HG02623 (cell line): ENCODE results near the gene SAG.

ENCODE experiments used
- ATAC-seq: cut with Tn5 transposase; IDR thresholded peaks from one replicate; pipeline ENCODE4 v1.9.1; 2021; ENCODE audit warnings: moderate library complexity; ENCODE audit not compliant: unreplicated experiment

SAG gene

GRCh38 chr2:233353769-233354499 is 46.3 kb downstream of the SAG start, which contains the start of gene DGKD:
DGKD (plus strand) TSS chr2:233354494; CDS start chr2:233354519, 25 bp downstream.
- ATAC-seq = peak; percentile 44

- ATAC-seq = peak; percentile 17
Observed at GRCh38 chr2:233354500-233354924, 46.9 kb downstream of the SAG start.

- ATAC-seq = peak; percentile 2
Observed at GRCh38 chr2:233354971-233355574, 47.5 kb downstream of the SAG start.

GRCh38 chr2:233355916-233356315 is 48.3 kb downstream of the SAG start:
- ATAC-seq = no peak

DNA sequence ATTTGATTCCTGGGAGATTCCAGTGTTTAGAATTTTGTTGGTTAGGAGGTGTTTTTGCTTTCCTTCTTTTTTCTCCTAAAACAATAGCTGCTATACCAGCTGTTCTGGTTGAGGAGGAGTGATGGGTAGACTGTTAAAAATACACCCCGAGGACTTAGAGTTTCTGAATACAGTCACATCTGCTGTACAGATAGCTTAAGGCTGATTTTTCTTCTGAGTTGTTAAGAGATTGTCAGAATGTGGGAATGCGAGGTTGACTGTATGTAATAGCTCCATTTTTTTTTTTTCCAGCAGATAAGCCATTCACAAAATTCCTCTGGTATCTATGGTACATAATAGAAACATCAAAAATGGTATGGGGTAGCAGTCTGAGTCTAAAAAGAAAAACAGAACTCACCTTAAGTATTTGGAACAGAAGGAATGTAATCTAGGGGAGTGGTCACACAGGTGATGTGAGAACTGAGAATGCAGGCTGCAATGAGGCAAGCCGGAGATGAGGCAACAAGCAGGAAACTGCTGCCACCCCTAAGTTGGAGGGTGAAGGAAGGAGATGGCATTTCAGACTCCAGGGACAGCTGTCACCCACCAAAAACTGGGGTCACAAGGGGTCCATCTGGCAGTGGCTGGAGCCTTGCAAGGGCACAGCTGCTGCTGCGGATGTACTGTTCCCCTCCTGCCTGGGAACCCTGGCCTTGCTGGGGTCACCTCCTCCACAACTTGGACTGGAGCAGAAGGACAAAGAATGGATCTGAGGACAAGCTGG is 49.1 kb downstream of the SAG start:
- no peak for ATAC-seq

DNA sequence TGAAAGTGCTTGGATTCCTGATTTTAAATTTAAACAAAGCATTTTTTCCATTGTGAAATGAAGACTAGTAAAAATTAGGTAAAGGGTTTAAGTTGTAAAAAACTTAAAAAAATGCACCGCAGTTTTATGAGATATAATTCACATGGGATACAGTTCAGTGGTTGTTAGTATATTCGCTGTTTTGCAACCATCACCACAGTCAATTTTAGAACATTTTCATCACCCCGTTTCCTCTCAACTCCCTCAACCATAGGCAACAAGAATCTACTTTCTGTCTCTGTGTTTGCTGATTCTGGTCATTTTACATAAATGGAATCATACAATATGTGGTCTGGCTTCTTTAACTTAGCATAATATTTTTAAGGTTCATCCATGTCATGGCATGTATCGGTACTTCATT is 50.7 kb downstream of the SAG start:
- no peak for ATAC-seq

DNA sequence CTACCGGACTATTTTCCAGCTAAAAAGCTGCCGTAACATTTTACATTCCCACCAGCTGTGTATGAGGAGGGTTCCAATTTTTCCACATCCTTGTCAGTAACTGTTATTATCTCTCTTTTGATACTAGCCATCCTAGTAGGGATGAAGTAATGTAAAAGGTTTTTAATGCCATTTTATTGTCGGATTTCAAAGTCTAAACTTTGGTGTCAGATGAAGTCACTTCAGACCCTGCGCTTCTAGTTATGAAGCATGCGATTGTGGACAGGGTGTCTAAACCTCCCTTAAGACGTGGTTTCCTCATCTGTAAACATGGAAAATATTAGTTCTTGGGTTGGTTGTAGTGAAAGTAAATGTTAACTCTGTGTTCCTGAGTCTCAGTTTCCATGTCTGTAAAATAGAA is 51.3 kb downstream of the SAG start:
- no peak for ATAC-seq

GRCh38 chr2:233359823-233360222 is 52.2 kb downstream of the SAG start:
- no peak for ATAC-seq

- ATAC-seq = no peak
Observed at GRCh38 chr2:233360771-233361176, 53.2 kb downstream of the SAG start.

- ATAC-seq = no peak
Observed at GRCh38 chr2:233361297-233361696, 53.7 kb downstream of the SAG start.

DNA sequence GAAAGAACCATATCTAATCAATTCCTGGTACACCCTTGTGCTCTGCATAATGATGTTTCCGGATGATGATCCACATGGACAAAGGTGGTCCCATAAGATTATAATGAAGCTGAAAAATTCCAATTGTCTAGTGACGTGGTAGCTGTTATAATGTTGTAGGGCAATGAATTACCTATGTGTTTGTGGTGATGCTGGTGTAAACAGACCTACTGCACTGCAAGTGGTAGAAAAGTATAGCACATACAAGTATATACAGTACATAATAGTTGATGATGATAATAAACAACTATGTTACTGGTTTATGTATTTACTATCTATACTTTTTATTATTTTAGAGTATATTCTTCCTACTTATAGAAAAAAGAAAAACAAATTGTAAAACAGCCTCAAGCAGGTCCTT is 55.1 kb downstream of the SAG start:
- ATAC-seq = no peak

DNA sequence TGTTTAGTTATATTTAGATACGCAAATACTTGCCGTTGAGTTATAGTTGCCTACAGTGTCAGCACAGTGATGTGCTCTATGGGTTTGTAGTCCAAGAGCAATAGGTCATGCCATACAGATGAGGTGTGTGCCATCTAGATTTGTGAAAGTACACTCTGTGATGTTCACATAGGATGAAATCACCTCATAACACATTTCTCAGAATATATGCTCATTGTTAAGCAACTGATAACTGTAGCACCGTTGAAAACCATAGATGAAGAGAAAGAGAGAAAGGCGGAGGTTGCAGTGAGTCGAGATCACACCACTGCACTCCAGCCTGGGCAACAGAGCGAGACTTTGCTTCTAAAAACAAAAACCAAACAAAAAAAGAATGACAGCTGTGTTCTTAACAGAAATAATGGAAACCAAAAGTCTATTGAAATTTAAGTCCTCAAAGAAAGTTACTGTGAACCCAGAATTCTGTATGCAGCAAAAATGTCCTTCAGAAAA is 56.2 kb downstream of the SAG start:
- peak; percentile 62 for ATAC-seq

DNA sequence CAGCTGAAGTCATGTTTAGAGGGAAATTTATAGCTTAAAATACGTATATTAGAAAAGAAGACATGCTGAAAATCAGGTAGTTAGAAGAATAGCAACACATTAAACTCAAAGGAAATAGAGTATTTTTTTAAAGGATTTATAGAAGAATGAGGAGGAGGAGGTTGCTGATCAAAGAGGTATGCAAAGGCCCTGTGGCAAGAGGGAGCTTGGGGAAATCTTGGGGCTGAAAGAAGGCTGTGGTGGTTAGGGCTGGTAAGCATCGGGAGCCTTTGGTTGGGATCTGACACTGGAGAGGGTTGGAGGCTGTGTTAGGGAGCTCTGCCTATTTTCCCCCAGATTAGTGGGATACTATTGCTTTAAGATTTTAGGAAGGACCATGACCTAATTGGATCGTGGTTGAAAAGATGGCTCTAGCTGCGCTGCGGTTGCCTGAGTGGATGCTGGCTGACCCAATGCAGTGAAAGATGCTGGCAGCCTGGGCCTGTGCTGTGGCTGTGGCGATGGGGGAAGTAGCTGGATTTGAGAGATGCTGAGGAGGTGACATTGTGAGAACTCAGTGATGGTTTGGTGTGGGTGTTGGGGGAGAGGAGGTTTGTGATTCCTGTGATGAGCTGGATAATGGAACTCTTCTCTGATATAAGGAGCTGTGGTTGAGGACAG is 58.4 kb downstream of the SAG start:
- ATAC-seq = no peak

GRCh38 chr2:233367586-233367985 is 60.0 kb downstream of the SAG start:
- no peak for ATAC-seq

DNA sequence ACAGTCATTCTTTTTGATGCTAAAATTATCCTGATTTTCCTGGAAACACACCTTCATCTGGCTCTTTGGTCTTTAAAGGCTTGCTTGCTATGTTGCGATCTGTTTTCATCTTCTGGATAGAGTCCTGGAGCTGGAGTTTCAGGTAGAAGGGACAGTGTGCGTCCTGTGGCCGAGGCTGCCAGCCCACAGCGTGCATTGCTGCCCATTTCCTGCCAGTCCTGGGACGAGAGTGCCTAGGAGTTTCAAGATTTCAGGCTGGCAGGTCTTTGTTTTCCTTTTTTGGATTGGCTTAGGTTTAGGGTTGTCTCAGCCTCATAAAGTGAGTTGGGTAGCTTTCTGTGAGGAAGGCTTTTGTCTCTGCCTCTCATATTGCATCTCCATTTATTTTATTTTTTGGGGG is 61.1 kb downstream of the SAG start:
- no peak for ATAC-seq

- ATAC-seq = no peak
Observed at GRCh38 chr2:233369462-233369861, 61.8 kb downstream of the SAG start.

DNA sequence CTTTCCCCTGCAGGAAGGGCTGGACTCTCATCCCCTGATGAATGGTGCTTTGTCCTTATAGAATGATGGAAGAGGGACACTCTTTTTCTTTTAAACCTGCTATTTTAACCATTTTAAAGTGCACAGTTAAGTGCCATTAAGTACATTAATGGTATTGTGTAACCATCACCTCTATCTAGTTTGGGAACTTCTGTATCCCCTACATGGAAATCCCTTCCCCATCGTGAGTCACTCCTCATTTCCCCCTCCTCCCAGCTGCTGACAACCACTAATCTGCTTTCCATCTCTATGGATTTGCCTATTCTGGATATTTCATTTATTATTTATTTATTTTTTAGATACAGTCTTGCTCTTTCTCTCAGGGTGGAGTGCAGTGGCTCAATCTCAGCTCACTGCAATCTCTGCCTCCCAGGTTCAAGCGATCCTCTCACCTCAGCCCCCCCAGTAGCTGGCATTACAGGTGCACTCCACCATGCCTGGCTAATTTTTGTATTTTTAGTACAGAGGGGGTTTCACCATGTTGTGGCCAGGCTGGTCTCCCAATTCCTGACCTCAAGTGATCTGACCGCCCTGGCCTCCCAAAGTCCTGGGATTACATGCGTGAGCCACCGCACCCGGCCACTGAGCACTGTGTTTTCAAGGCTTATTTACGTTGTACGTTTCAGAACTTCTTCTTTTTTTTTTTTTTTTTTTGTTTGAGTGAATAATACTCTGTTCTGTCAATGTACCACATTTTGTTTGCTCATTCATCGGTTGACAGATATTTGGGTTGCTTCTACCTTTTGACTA is 62.5 kb downstream of the SAG start:
- no peak for ATAC-seq

GRCh38 chr2:233371641-233372040 is 64.0 kb downstream of the SAG start:
- ATAC-seq = no peak

GRCh38 chr2:233372855-233373254 is 65.2 kb downstream of the SAG start:
- no peak for ATAC-seq

DNA sequence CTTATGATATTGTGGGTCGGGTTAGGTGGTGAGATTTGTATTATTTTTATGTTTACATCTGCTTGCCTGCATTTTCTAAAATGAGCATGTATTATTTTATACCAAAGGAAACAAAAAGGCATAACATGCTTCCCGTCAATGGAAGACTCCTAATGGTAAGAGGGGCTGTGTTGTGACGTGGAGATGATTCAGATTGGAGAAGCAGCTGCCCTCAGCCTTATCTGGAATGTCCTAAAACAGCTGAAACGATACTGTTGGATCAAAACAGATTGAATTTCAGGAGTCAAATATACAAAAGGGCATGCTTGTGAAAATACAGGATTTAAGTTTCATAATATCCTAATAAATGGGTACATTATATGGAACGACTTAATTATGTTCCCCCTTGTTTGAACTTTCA is 65.7 kb downstream of the SAG start:
- ATAC-seq = no peak
